Mesenchymal stem cell (in vitro differentiated cells and primary cell): ENCODE results near the gene ARHGEF40.

Experiments used
- DNase-seq: peaks from one replicate; pipeline ENCODE4 v3.0.0-alpha.2; 2013
- H2AFZ ChIP-seq: one replicate; pipeline ENCODE4 v1.6.1; 2013; ENCODE audit warnings: low read depth, mild to moderate bottlenecking, control low read depth, inconsistent platforms, low read length, moderate library complexity
- H2AK5ac ChIP-seq: 2 replicates; pipeline ENCODE4 v1.6.1; 2013; ENCODE audit warnings: low read length, moderate library complexity, mild to moderate bottlenecking, inconsistent platforms; ENCODE audit not compliant: severe bottlenecking
- H2BK120ac ChIP-seq: one replicate; pipeline ENCODE4 v1.6.1; 2013; ENCODE audit warnings: low read depth, mild to moderate bottlenecking, inconsistent platforms, low read length, moderate library complexity
- H2BK12ac ChIP-seq, 2 experiments: one replicate each; pipeline ENCODE4 v1.6.1; 2013; ENCODE audit warnings: inconsistent platforms in 2 of 2, low read length in 2 of 2, mild to moderate bottlenecking in 2 of 2, moderate library complexity in 2 of 2, control low read depth in 1 of 2
- H2BK15ac ChIP-seq: one replicate; pipeline ENCODE4 v1.6.1; 2013; ENCODE audit warnings: mild to moderate bottlenecking, low read depth, inconsistent platforms; ENCODE audit not compliant: poor library complexity, severe bottlenecking
- H2BK5ac ChIP-seq: 2 replicates; pipeline ENCODE4 v1.6.1; 2013; ENCODE audit warnings: low read depth, mild to moderate bottlenecking, low read length, control low read depth, inconsistent platforms; ENCODE audit not compliant: poor library complexity, severe bottlenecking
- H3K14ac ChIP-seq, 2 experiments: one replicate each; pipeline ENCODE4 v1.6.1; 2013; ENCODE audit warnings: inconsistent platforms in 2 of 2, low read length in 2 of 2, control low read depth in 1 of 2, mild to moderate bottlenecking in 1 of 2, moderate library complexity in 1 of 2
- H3K18ac ChIP-seq, 2 experiments: one replicate each; pipeline ENCODE4 v1.6.1; 2013; ENCODE audit warnings: inconsistent platforms in 2 of 2, low read length in 2 of 2, control low read depth in 1 of 2, low read depth in 1 of 2, mild to moderate bottlenecking in 1 of 2
- H3K23ac ChIP-seq, 2 experiments: one replicate each; pipeline ENCODE4 v1.6.1; 2013; ENCODE audit warnings: inconsistent platforms in 2 of 2, low read length in 2 of 2, mild to moderate bottlenecking in 2 of 2, moderate library complexity in 2 of 2, control low read depth in 1 of 2
- H3K27ac ChIP-seq: 2 replicates; pipeline ENCODE4 v1.5.1; 2013; ENCODE audit warnings: mild to moderate bottlenecking, moderate library complexity, low read length, control low read depth, inconsistent platforms; ENCODE audit not compliant: poor library complexity, severe bottlenecking
- H3K27me3 ChIP-seq, 2 experiments: 2 replicates each; pipeline versions ENCODE4 v1.6.1 to v1.7.0; 2013; ENCODE audit warnings: low read length in 2 of 2, mild to moderate bottlenecking in 2 of 2, moderate library complexity in 2 of 2, control low read depth in 1 of 2, inconsistent platforms in 1 of 2; ENCODE audit not compliant: control insufficient read depth in 1 of 2, insufficient read depth in 1 of 2
- H3K36me3 ChIP-seq, 2 experiments: 2 replicates each; pipeline versions ENCODE4 v1.6.1 to v1.7.0; 2013; ENCODE audit warnings: low read length in 2 of 2, control low read depth in 1 of 2, inconsistent platforms in 1 of 2, low read depth in 1 of 2, mild to moderate bottlenecking in 1 of 2; ENCODE audit not compliant: insufficient read depth in 2 of 2, control insufficient read depth in 1 of 2
- H3K4ac ChIP-seq, 2 experiments: one replicate each; pipeline ENCODE4 v1.6.1; 2013; ENCODE audit warnings: inconsistent platforms in 2 of 2, low read length in 2 of 2, mild to moderate bottlenecking in 2 of 2, moderate library complexity in 2 of 2, control low read depth in 1 of 2, low read depth in 1 of 2
- H3K4me1 ChIP-seq: 2 replicates; pipeline ENCODE4 v1.6.1; 2013; ENCODE audit warnings: low read depth, low read length, control low read depth; ENCODE audit not compliant: control insufficient read depth, insufficient read depth
- H3K4me2 ChIP-seq: 2 replicates; pipeline ENCODE4 v1.6.1; 2013; ENCODE audit warnings: low read length, mild to moderate bottlenecking, inconsistent platforms; ENCODE audit not compliant: poor library complexity, severe bottlenecking
- H3K4me3 ChIP-seq, 2 experiments: 2 replicates each; pipeline versions ENCODE4 v1.5.1 to v1.7.0; 2013; ENCODE audit warnings: low read length in 2 of 2, mild to moderate bottlenecking in 2 of 2, control low read depth in 1 of 2, low read depth in 1 of 2; ENCODE audit not compliant: insufficient read depth in 1 of 2
- H3K79me1 ChIP-seq: replicated peaks from 2 replicates; pipeline ENCODE4 v1.6.1; 2013; ENCODE audit warnings: mild to moderate bottlenecking, control low read depth, low read length, inconsistent platforms; ENCODE audit not compliant: poor library complexity, severe bottlenecking
- H3K9ac ChIP-seq: 2 replicates; pipeline ENCODE4 v1.7.0; 2013; ENCODE audit warnings: mild to moderate bottlenecking, low read length, moderate library complexity
- H3K9me3 ChIP-seq: 2 replicates; pipeline ENCODE4 v1.7.0; 2013; ENCODE audit warnings: mild to moderate bottlenecking, low read length; ENCODE audit not compliant: control insufficient read depth
- H4K8ac ChIP-seq: one replicate; pipeline ENCODE4 v1.6.1; 2013; ENCODE audit warnings: inconsistent platforms, mild to moderate bottlenecking, low read length, moderate library complexity
- H4K91ac ChIP-seq: one replicate; pipeline ENCODE4 v1.6.1; 2013; ENCODE audit warnings: mild to moderate bottlenecking, low read length, inconsistent platforms
- WGBS: methylation state at CpG from one replicate; pipeline ENCODE4 v1.1.7; 2013; ENCODE audit warnings: mixed read lengths; 5-methylcytosine and 5-hydroxymethylcytosine counted together

The ARHGEF40 gene

DNA sequence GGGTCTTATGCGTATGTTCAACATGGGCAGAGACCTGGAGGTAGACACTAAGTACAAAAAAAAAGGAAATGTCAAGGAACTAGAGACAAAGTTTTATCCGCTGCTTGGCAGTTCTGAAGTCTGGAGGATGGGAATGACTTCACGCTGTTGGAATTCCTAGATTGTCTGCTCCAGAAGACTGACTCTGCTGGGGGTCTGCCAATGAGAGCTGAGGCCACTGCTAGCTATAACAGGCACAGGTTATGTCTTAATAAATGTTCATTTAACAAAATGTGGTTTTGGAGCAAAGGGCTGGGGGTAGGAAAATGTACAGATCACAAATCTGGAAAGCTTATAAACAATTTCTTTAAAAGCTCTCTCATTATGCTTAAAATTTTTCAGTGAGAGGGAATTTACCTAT is 6.6 kb upstream of the ARHGEF40 start:
- H2AFZ ChIP-seq = no peak overlapping the region
- H3K23ac ChIP-seq = no peak overlapping the region
- no peak overlapping the region for H3K4ac ChIP-seq
- H3K4me2 ChIP-seq = no peak overlapping the region
- no peaks in the 10 kb centered on the region for H3K79me1 ChIP-seq
- H3K27ac ChIP-seq = peak overlapping the region; percentile 90
- DNase-seq = peak; percentile 53
- H4K8ac ChIP-seq = no peak overlapping the region
- no peak overlapping the region for H2BK5ac ChIP-seq
- no peak overlapping the region for H2AK5ac ChIP-seq
- H3K4me3 ChIP-seq = no peak overlapping the region
- no peak overlapping the region for H2BK15ac ChIP-seq
- peaks cover 7% of the 10 kb centered on the region for H3K4me1 ChIP-seq
- H3K18ac ChIP-seq = no peak overlapping the region
- WGBS = 26% methylated on average over 3 of the region's 3 CpGs
- no peaks in the 10 kb centered on the region for H3K27me3 ChIP-seq
- no peak overlapping the region for H3K14ac ChIP-seq
- no peaks in the 10 kb centered on the region for H3K36me3 ChIP-seq
- H2BK120ac ChIP-seq = no peak overlapping the region
- H2BK12ac ChIP-seq = no peak overlapping the region
- H3K9ac ChIP-seq = peak overlapping the region; percentile 61
- H4K91ac ChIP-seq = no peak overlapping the region
- H3K9me3 ChIP-seq = no peaks in the 10 kb centered on the region

DNA sequence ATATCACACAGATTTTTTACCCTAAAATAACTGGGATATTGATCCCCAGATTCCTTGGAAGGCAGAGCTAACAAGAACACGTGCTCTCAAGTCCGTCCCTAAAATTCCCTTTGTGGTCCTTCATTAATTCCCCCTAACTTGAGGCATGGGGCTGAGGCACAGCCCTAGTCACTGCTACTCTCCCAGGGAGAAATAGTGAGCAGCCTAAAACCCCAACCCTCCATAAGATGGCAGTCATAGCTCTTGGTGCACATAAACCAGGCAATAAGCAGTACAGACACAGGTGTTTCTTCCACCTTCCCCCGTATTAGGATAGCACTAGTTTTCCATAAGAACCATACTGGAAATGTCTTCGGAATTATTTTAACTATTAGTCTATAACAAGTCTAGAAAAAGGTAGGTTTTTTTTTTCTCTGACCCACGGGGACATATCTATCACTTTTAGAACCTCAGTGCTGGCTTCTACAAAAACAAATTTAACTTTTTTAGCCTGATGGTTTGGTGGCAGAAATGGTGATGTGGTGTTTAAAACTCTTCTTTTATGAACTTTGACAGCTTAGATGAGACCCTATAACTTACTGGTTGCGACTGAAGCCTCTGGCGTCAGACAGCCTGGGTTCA is 3.1 kb upstream of the ARHGEF40 start:
- WGBS = 88% methylated on average over 4 of the region's 7 CpGs
- H3K27ac ChIP-seq = no peak overlapping the region

DNA sequence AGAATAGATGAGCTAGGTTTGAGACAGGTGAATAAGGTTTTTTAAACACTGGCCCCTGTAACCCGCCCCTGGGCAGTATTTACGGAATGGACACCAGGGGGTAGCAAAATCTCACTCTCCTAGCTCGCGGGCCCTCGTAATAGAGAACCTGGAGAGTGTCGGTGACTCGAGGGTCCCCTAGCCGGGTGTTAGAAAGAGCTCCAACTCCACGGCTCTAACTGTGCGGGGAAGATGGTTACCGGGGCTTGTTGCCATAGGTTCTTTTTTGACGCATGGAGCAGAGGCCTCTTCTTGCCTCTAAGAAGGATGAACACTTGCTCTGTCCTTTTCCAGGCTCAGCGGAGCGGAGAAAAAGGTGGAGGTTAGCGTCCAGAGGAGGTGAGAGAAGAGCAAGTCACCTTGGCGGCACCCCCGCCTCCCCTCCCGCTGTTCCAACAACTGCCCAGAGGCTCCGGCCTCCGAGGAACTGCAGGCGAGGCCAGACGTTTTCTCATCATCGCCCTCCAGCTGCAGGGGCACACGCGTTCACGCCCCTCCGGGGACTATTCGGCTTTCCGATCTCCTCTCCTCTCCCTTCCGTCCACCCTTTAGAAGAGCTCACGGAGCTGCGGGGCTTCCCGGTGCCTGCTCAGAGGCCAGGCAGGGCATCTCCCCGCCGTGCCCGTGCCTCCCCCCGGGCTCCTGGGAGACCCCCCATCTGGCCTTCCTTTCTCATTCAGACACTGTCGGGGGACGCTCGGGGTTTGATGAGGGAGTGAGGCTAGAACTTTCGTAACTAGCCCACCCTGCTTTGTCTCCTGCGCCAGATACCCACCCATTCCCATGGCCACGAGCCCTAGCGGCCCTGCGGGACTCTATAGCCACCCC is 1.4 kb upstream of the ARHGEF40 start:
- no peak overlapping the region for H3K23ac ChIP-seq
- 4% methylated on average over 36 of the region's 45 CpGs for WGBS
- H3K27me3 ChIP-seq = no peaks in the 10 kb centered on the region
- H2BK120ac ChIP-seq = no peak overlapping the region
- H3K9ac ChIP-seq = peak overlapping the region; percentile 85
- no peaks in the 10 kb centered on the region for H3K9me3 ChIP-seq
- H2BK5ac ChIP-seq = no peak overlapping the region
- H4K8ac ChIP-seq = peak overlapping the region; percentile 57
- no peak overlapping the region for H2BK15ac ChIP-seq
- peaks cover 13% of the 10 kb centered on the region for H3K79me1 ChIP-seq
- H3K14ac ChIP-seq = no peak overlapping the region
- H2AK5ac ChIP-seq = no peak overlapping the region
- H3K4ac ChIP-seq = peak overlapping the region in 1 of 2 experiments; percentile 16
- no peak overlapping the region for H2BK12ac ChIP-seq
- peak; percentile 66 for DNase-seq
- peak overlapping the region; percentile 88 for H3K27ac ChIP-seq
- H2AFZ ChIP-seq = peak overlapping the region; percentile 2
- peaks cover 10 to 11% of the 10 kb centered on the region in 2 experiments for H3K36me3 ChIP-seq
- H3K4me3 ChIP-seq = peak overlapping the region; percentile 84 to 92
- H3K4me2 ChIP-seq = peak overlapping the region; percentile 95
- H3K4me1 ChIP-seq = peaks cover 24% of the 10 kb centered on the region
- H3K18ac ChIP-seq = peak overlapping the region; percentile 3 to 92
- no peak overlapping the region for H4K91ac ChIP-seq

More for the DNA sequence above, 3.1 kb upstream of the ARHGEF40 start:
- Histone ChIP-seq H3K9ac (no peak overlapping the region), H3K36me3 (no peaks in the 10 kb centered on the region), H3K4ac (no peak overlapping the region), H4K8ac (no peak overlapping the region), H2BK5ac (no peak overlapping the region), H2BK120ac (no peak overlapping the region), H3K18ac (no peak overlapping the region), H2BK12ac (no peak overlapping the region), H3K14ac (no peak overlapping the region), H3K4me2 (no peak overlapping the region), H3K27me3 (no peaks in the 10 kb centered on the region), H4K91ac (no peak overlapping the region), H2AFZ (no peak overlapping the region), H3K4me3 (no peak overlapping the region), H3K79me1 (peaks cover 3% of the 10 kb centered on the region), H3K9me3 (no peaks in the 10 kb centered on the region), H2BK15ac (no peak overlapping the region), H3K4me1 (peaks cover 16% of the 10 kb centered on the region), H3K23ac (no peak overlapping the region), H2AK5ac (peak overlapping the region; percentile 89)
- peak; percentile 19 for DNase-seq
